Body of pancreas (tissue), 4 donors: ENCODE measurements around the gene IQCC. TPM values are rescaled to one million over a fixed set of nuclear protein-coding genes. Genes with fewer than 3 reads are reported as not detected.
A peak's percentile ranks its signal among the peaks of the same experiment; 100 is the strongest.

Experiments
- ATAC-seq: fragments of 150-250 bp; one replicate; pipeline ENCODE4 v1.9.1; 2016
- DNase-seq, 4 donors: peaks; one replicate each; pipeline ENCODE4 v3.0.0-alpha.2; 2019
- H3K27ac ChIP-seq, 4 donors: fragments of 200-600 bp; sonication (generic); 1 replicate in 3 of 4; 2 replicates in 1 of 4; pipeline versions ENCODE4 v1.5.1 to v1.6.1; 2016 to 2019; ENCODE audit warnings: mild to moderate bottlenecking in 1 of 4, mixed read lengths in 1 of 4, moderate library complexity in 1 of 4
- H3K27me3 ChIP-seq, 2 donors: fragments of 200-600 bp; sonication (generic); one replicate each; pipeline ENCODE4 v1.6.0; 2016; ENCODE audit warnings: mild to moderate bottlenecking in 1 of 2
- H3K36me3 ChIP-seq, 2 donors: fragments of 200-600 bp; sonication (generic); replicated peaks in 1 of 2; 2 replicates each; pipeline ENCODE4 v1.5.1; 2016; ENCODE audit warnings: low read depth in 2 of 2; ENCODE audit not compliant: insufficient read depth in 1 of 2
- H3K4me1 ChIP-seq: fragments of 200-600 bp; sonication (generic); one replicate; pipeline ENCODE4 v1.6.0; 2016
- H3K4me3 ChIP-seq, 2 donors: fragments of 200-600 bp; sonication (generic); 1 replicate in 1 of 2; 2 replicates in 1 of 2; pipeline ENCODE4 v1.5.1; 2016 to 2019
- H3K9me3 ChIP-seq, 3 donors: fragments of 200-600 bp; sonication (generic); 1 replicate in 2 of 3; 2 replicates in 1 of 3; pipeline ENCODE4 v1.5.1; 2016
- POLR2A ChIP-seq, 3 donors: fragments of 450-650 bp; IDR thresholded peaks; one replicate each; pipeline ENCODE4 v1.6.1; 2016; ENCODE audit warnings: antibody characterized with exemption in 3 of 3, mild to moderate bottlenecking in 2 of 3
- WGBS, 2 donors: methylation state at CpG; one replicate each; pipeline ENCODE4 v1.1.5; 2017; 5-methylcytosine and 5-hydroxymethylcytosine counted together
- intact Hi-C: fragments of 100-400 bp; cut with DNase I; formaldehyde crosslinking; loops from one replicate; pipeline ENCODE4 v1.15.1; 2023
- total RNA-seq, 2 donors: library from RNA; depleted of rRNA; stranded (reverse); fragments of >200 nt; gene quantifications; one replicate each; pipeline ENCODE4 v1.1.0, GENCODE V29; 2016
- TF ChIP-seq, protein P1 (sequence below), 7 experiments: fragments of 450-650 bp in 4 of 7; fragments of 200-600 bp in 3 of 7; sonication (generic) in 3 of 7; IDR thresholded peaks; one replicate each; pipeline ENCODE4 v1.5.1; 2016 to 2019; ENCODE audit warnings: antibody characterized with exemption in 7 of 7

Gene IQCC
- total RNA-seq, 2 donors from 2014 or later: 1.8 to 5.3 TPM

GRCh38 chr1:32180186-32181060 lies 25.0 kb upstream of the IQCC start:
- Histone ChIP-seq H3K27me3 (no peaks in the 10 kb centered on the region), H3K4me1 (peaks cover 53% of the 10 kb centered on the region), H3K36me3 (peaks cover 3 to 7% of the 10 kb centered on the region in 2 donors), H3K4me3 (peak overlapping the region; percentile 30 to 66), H3K27ac (peak overlapping the region; percentile 71 to 93 (median 92)), H3K9me3 (no peaks in the 10 kb centered on the region)
- peak; percentile 52 to 63 (median 54) for DNase-seq
- ATAC-seq: peak; percentile 34
- intact Hi-C loops: no loop called here
- TF ChIP-seq, protein P1, sequence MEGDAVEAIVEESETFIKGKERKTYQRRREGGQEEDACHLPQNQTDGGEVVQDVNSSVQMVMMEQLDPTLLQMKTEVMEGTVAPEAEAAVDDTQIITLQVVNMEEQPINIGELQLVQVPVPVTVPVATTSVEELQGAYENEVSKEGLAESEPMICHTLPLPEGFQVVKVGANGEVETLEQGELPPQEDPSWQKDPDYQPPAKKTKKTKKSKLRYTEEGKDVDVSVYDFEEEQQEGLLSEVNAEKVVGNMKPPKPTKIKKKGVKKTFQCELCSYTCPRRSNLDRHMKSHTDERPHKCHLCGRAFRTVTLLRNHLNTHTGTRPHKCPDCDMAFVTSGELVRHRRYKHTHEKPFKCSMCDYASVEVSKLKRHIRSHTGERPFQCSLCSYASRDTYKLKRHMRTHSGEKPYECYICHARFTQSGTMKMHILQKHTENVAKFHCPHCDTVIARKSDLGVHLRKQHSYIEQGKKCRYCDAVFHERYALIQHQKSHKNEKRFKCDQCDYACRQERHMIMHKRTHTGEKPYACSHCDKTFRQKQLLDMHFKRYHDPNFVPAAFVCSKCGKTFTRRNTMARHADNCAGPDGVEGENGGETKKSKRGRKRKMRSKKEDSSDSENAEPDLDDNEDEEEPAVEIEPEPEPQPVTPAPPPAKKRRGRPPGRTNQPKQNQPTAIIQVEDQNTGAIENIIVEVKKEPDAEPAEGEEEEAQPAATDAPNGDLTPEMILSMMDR (IDR thresholded peaks at IDR 0.05): no peak
- TF ChIP-seq POLR2A (IDR thresholded peaks at IDR 0.05): no peak
- 4 to 6% methylated on average over 16 to 36 of the region's 36 CpGs for WGBS, 2 donors

DNA sequence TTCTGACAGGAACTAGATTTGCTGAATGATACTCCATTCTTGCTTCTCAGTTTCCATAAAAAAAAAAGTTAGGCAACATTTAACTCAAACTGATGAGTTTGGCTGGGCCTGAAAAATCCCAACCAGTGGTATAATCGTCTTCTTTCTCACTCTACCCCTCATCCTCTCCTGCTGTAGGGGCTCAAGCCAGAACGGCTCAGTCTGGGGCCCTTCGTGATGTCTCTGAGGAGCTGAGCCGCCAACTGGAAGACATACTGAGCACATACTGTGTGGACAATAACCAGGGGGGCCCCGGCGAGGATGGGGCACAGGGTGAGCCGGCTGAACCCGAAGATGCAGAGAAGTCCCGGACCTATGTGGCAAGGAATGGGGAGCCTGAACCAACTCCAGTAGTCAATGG lies 24.4 kb upstream of the IQCC start:
- Histone ChIP-seq H3K36me3 (peaks cover 3 to 9% of the 10 kb centered on the region in 2 donors), H3K4me1 (peaks cover 53% of the 10 kb centered on the region), H3K4me3 (no peak overlapping the region), H3K9me3 (no peaks in the 10 kb centered on the region), H3K27ac (no peak overlapping the region), H3K27me3 (no peaks in the 10 kb centered on the region)
- DNase-seq (no peak), ATAC-seq (no peak)
- WGBS, 2 donors: 70% methylated on average over 9 of the region's 9 CpGs
- TF ChIP-seq, protein P1 (IDR thresholded peaks at IDR 0.05): no peak
- TF ChIP-seq POLR2A (IDR thresholded peaks at IDR 0.05): no peak
- intact Hi-C loops: no loop called here

DNA sequence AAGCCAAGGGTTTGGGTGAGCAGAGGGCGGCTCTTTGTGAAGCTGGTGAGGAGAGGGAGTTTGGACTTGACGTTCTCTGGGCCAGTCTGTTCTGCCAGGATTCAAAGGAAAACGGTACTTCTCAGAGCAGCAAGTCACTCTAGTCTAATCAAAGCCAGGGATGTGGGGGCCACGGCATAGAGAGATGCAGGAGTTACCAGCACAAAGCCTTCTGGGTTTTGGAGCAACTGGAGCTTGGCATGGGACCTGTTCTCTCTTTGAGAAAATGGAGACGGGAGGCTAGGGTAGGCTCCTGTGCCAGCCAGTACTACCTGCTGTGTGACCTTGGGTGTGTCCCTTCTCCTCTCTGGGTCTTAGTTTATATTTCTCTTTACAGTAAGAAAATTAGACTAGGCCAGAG lies 23.9 kb upstream of the IQCC start:
- 51 to 66% methylated on average over 5 of the region's 5 CpGs for WGBS, 2 donors
- DNase-seq (no peak), ATAC-seq (no peak)
- peaks cover 53% of the 10 kb centered on the region for H3K4me1 ChIP-seq
- H3K36me3 ChIP-seq: peaks cover 3 to 9% of the 10 kb centered on the region in 2 donors
- no peak overlapping the region for H3K4me3 ChIP-seq
- no peaks in the 10 kb centered on the region for H3K9me3 ChIP-seq
- intact Hi-C loops: no loop called here
- H3K27me3 ChIP-seq: no peaks in the 10 kb centered on the region
- H3K27ac ChIP-seq: no peak overlapping the region
- TF ChIP-seq, protein P1 (IDR thresholded peaks at IDR 0.05): no peak
- no peak for TF ChIP-seq POLR2A (IDR thresholded peaks at IDR 0.05)

- no peak overlapping the region for H3K4me3 ChIP-seq
- no peak overlapping the region for H3K27ac ChIP-seq
- TF ChIP-seq POLR2A (IDR thresholded peaks at IDR 0.05): no peak
- TF ChIP-seq, protein P1 (IDR thresholded peaks at IDR 0.05): no peak
- peaks cover 3 to 9% of the 10 kb centered on the region in 2 donors for H3K36me3 ChIP-seq
- intact Hi-C loops: no loop called here
- H3K4me1 ChIP-seq: peaks cover 53% of the 10 kb centered on the region
- whole genome bisulfite sequencing, 2 donors: 85 to 92% methylated on average over 6 of the region's 6 CpGs
- H3K9me3 ChIP-seq: no peaks in the 10 kb centered on the region
- ATAC-seq: no peak
- H3K27me3 ChIP-seq: no peaks in the 10 kb centered on the region
- DNase-seq: no peak
Measured at GRCh38 chr1:32182060-32182459, 23.4 kb upstream of the IQCC start.

- no peak for TF ChIP-seq POLR2A (IDR thresholded peaks at IDR 0.05)
- TF ChIP-seq, protein P1 (IDR thresholded peaks at IDR 0.05): no peak
- Histone ChIP-seq H3K4me1 (peaks cover 45% of the 10 kb centered on the region), H3K27me3 (no peaks in the 10 kb centered on the region), H3K36me3 (peaks cover 3 to 31% of the 10 kb centered on the region in 2 donors), H3K27ac (no peak overlapping the region), H3K9me3 (no peaks in the 10 kb centered on the region), H3K4me3 (no peak overlapping the region)
- intact Hi-C loops: no loop called here
- ATAC-seq (no peak), DNase-seq (no peak)
Measured at GRCh38 chr1:32184650-32185049, 20.8 kb upstream of the IQCC start.
